GM19238 (cell line): ENCODE results near the gene SSBP3.
"Not testable (repeated sequence)": the region's sequence is repeated elsewhere in the genome, so short reads cannot be mapped to it uniquely, and the experiment has no call there.

Experiments
- DNase-seq: peaks from one replicate; pipeline ENCODE4 v3.0.0; 2011; ENCODE audit warnings: low spot score; ENCODE audit not compliant: insufficient read length

Gene SSBP3

GRCh38 chr1:54225986-54226559 is 180.1 kb downstream of the SSBP3 start:
- no peak for DNase-seq

GRCh38 chr1:54225378-54225777 is 180.8 kb downstream of the SSBP3 start:
- no peak for DNase-seq

GRCh38 chr1:54224233-54224632 is 182.0 kb downstream of the SSBP3 start:
- no peak for DNase-seq

GRCh38 chr1:54223441-54224202 is 182.6 kb downstream of the SSBP3 start:
- no peak for DNase-seq

- DNase-seq, result no peak
Observed at GRCh38 chr1:54222711-54223110, 183.5 kb downstream of the SSBP3 start.

- no peak for DNase-seq
Observed at GRCh38 chr1:54221867-54222484, 184.2 kb downstream of the SSBP3 start.

GRCh38 chr1:54221113-54221834 is 184.9 kb downstream of the SSBP3 start:
- no peak for DNase-seq

GRCh38 chr1:54220004-54220811 is 186.0 kb downstream of the SSBP3 start:
- no peak for DNase-seq

- DNase-seq, result no peak
Observed at GRCh38 chr1:54219688-54220003, 186.5 kb downstream of the SSBP3 start.

GRCh38 chr1:54218883-54219687 is 187.1 kb downstream of the SSBP3 start:
- DNase-seq, result no peak

- DNase-seq, result no peak
Observed at GRCh38 chr1:54215523-54215922, 190.7 kb downstream of the SSBP3 start.

GRCh38 chr1:54212872-54213271 is 193.3 kb downstream of the SSBP3 start:
- no peak for DNase-seq

- DNase-seq, result not testable (repeated sequence)
Observed at GRCh38 chr1:54207896-54208295, 198.3 kb downstream of the SSBP3 start.

GRCh38 chr1:54207287-54207686 is 198.9 kb downstream of the SSBP3 start:
- DNase-seq, result no peak

GRCh38 chr1:54204199-54204598 is 202.0 kb downstream of the SSBP3 start:
- no peak for DNase-seq

GRCh38 chr1:54200519-54200997 is 205.6 kb downstream of the SSBP3 start:
- DNase-seq, result no peak

GRCh38 chr1:54199765-54200518 is 206.3 kb downstream of the SSBP3 start, which contains the start of the genes CYB5RL and MRPL37:
Gene CYB5RL, minus strand, starts transcription at chr1:54200030. Its CDS starts 4,414 bp downstream, at chr1:54195616.
Gene MRPL37, plus strand, starts transcription at chr1:54200167. Its CDS starts 77 bp downstream, at chr1:54200244.
- DNase-seq, result peak; percentile 95

GRCh38 chr1:54199151-54199764 is 206.9 kb downstream of the SSBP3 start:
- no peak for DNase-seq

GRCh38 chr1:54193453-54193852 is 212.7 kb downstream of the SSBP3 start:
- no peak for DNase-seq
